Measurements from ENCODE around the gene ENTHD1. TPM values are rescaled to one million over a fixed set of nuclear protein-coding genes. Genes with fewer than 3 reads are reported as not detected.

ENTHD1 gene
- total RNA-seq, 3 donors from 2014 or later (not counting 1 experiment from before 2014, with no cell fraction given): not detected

- Histone ChIP-seq H3K4me1 (ENCODE audit: control insufficient read depth, insufficient read depth, low read length) (peaks cover 61% of the 10 kb centered on the region), H3K4me3 (ENCODE audit: low read length) (no peak overlapping the region), H3K36me3 (ENCODE audit: control insufficient read depth, insufficient read depth, low read length) (no peaks in the 10 kb centered on the region), H3K27me3 (ENCODE audit: control insufficient read depth, insufficient read depth, low read length) (no peaks in the 10 kb centered on the region), H3K9me3 (ENCODE audit: control insufficient read depth, insufficient read depth, low read length) (no peaks in the 10 kb centered on the region), H3K27ac (ENCODE audit: low read length) (no peak overlapping the region)
- DNase-seq: peak in 1 of 2 donors; percentile 60
- no peak for ATAC-seq
- Mint-ChIP-seq H3K27me3 (ENCODE audit: low read depth in 2 of 2) (no peaks in the 10 kb centered on the region), H3K36me3 (no peaks in the 10 kb centered on the region), H3K4me3 (peak overlapping the region; percentile 51), H3K4me1 (peaks cover 74 to 76% of the 10 kb centered on the region in 2 donors), H3K9me3 (no peaks in the 10 kb centered on the region), H3K27ac (peak overlapping the region; percentile 68 to 72)
- intact Hi-C loops (cut with micrococcal nuclease): no loop called here
- no peak for TF ChIP-seq CTCF (IDR thresholded peaks at IDR 0.05)
- WGBS (ENCODE audit: insufficient coverage): 72% methylated on average over 6 of the region's 6 CpGs
These were observed 42.1 kb upstream of the ENTHD1 start for GRCh38 chr22:39935612-39936011.

- Histone ChIP-seq H3K27ac (ENCODE audit: low read length) (no peak overlapping the region), H3K4me3 (ENCODE audit: low read length) (no peak overlapping the region), H3K36me3 (ENCODE audit: control insufficient read depth, insufficient read depth, low read length) (no peaks in the 10 kb centered on the region), H3K9me3 (ENCODE audit: control insufficient read depth, insufficient read depth, low read length) (no peaks in the 10 kb centered on the region), H3K4me1 (ENCODE audit: control insufficient read depth, insufficient read depth, low read length) (peaks cover 62% of the 10 kb centered on the region), H3K27me3 (ENCODE audit: control insufficient read depth, insufficient read depth, low read length) (no peaks in the 10 kb centered on the region)
- H3K36me3 Mint-ChIP-seq: no peaks in the 10 kb centered on the region
- WGBS (ENCODE audit: insufficient coverage): 64% methylated on average over 4 of the region's 4 CpGs
- intact Hi-C loops (cut with micrococcal nuclease): no loop called here
- DNase-seq (no peak), ATAC-seq (no peak)
- peak overlapping the region; percentile 38 for H3K4me3 Mint-ChIP-seq
- H3K27ac Mint-ChIP-seq: peak overlapping the region; percentile 68 to 72
- H3K4me1 Mint-ChIP-seq: peaks cover 69 to 71% of the 10 kb centered on the region in 2 donors
- TF ChIP-seq CTCF (IDR thresholded peaks at IDR 0.05): no peak
- no peaks in the 10 kb centered on the region for H3K9me3 Mint-ChIP-seq
- H3K27me3 Mint-ChIP-seq (ENCODE audit: low read depth in 2 of 2): no peaks in the 10 kb centered on the region
These were observed 41.6 kb upstream of the ENTHD1 start for GRCh38 chr22:39935116-39935515.

GRCh38 chr22:39933741-39934140 is 40.2 kb upstream of the ENTHD1 start:
- DNase-seq (peak in 1 of 2 donors; percentile 58), ATAC-seq (no peak)
- peak overlapping the region; percentile 35 for H3K4me3 Mint-ChIP-seq
- 74% methylated on average over 8 of the region's 8 CpGs for WGBS (ENCODE audit: insufficient coverage)
- Histone ChIP-seq H3K27me3 (ENCODE audit: control insufficient read depth, insufficient read depth, low read length) (no peaks in the 10 kb centered on the region), H3K27ac (ENCODE audit: low read length) (no peak overlapping the region), H3K36me3 (ENCODE audit: control insufficient read depth, insufficient read depth, low read length) (no peaks in the 10 kb centered on the region), H3K4me1 (ENCODE audit: control insufficient read depth, insufficient read depth, low read length) (peaks cover 55% of the 10 kb centered on the region), H3K9me3 (ENCODE audit: control insufficient read depth, insufficient read depth, low read length) (no peaks in the 10 kb centered on the region), H3K4me3 (ENCODE audit: low read length) (no peak overlapping the region)
- no peaks in the 10 kb centered on the region for H3K9me3 Mint-ChIP-seq
- H3K36me3 Mint-ChIP-seq: no peaks in the 10 kb centered on the region
- peak overlapping the region; percentile 68 to 72 for H3K27ac Mint-ChIP-seq
- peaks cover 61 to 62% of the 10 kb centered on the region in 2 donors for H3K4me1 Mint-ChIP-seq
- no peaks in the 10 kb centered on the region for H3K27me3 Mint-ChIP-seq (ENCODE audit: low read depth in 2 of 2)
- no peak for TF ChIP-seq CTCF (IDR thresholded peaks at IDR 0.05)
- intact Hi-C loops (cut with micrococcal nuclease): no loop called here

All from natural killer cell (primary cell).